Measurements from ENCODE around the gene HAP1.

GRCh38 chr17:41769346-41769862 lies 35.0 kb upstream of the HAP1 start:
- TF ChIP-seq CTCF (IDR thresholded peaks at IDR 0.05) (no peak), POLR2A (IDR thresholded peaks at IDR 0.05) (no peak)
